ENCODE measurements around the gene BAHCC1. TPM values are rescaled to one million over a fixed set of nuclear protein-coding genes. Genes with fewer than 3 reads are reported as not detected.

BAHCC1 gene
- total RNA-seq, 2 experiments from 2014 or later: 0.05 TPM; not detected in 1

DNA sequence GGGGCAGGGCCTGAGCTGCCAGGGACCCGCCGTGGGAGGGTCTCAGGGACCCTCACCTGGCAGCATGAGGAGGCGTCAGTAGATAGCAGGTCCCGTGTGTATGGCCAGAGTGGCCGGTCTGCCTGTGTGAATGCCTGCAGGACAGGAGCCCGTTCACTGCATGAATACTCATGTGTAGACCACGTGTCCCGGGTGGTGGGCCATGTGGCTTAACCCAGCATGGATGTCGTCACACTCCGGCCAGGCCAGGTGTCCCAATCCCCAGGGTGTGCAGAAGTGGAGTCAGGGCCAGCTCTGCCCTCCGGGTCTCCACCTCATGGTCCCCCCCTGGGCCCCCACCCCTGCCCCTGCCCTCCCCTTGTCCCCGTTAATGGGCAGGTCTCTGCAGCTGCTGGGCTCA, 53.7 kb downstream of the BAHCC1 start:
- ChIA-PET CTCF (no interaction called here), POLR2A (no interaction called here)
- no peaks in the 10 kb centered on the region for H3K9me3 Mint-ChIP-seq (ENCODE audit: low read depth)
- H3K4me3 Mint-ChIP-seq: no peak overlapping the region
- no peaks in the 10 kb centered on the region for H3K27me3 Mint-ChIP-seq
- DNase-seq (no peak), ATAC-seq (no peak)
- H3K27ac Mint-ChIP-seq: no peak overlapping the region
- H3K4me1 Mint-ChIP-seq: peaks cover 6% of the 10 kb centered on the region
- no peaks in the 10 kb centered on the region for H3K36me3 Mint-ChIP-seq (ENCODE audit: low read depth)
- intact Hi-C loops (cut with DNase I, micrococcal nuclease): no loop called here

DNA sequence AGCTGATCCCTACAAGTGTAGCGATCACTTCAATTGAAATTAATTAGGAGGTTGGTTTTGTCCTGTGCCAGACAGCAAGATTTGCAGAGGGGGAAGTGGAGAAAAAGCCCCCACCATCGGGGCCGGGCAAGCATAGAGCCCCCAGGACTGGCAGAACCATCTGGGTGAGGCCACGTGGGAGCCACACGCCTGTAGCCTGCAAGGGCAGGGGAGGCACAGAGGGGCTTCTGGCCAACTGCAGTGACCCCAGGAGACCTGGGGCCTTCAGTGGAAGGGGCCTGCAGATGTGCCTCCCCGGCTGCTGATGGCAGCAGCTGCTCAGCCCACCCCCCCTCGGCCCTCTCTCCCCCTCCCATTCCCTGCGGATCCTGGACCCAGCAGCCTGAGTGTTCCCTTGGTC, 54.1 kb downstream of the BAHCC1 start:
- H3K36me3 Mint-ChIP-seq (ENCODE audit: low read depth): no peaks in the 10 kb centered on the region
- no peaks in the 10 kb centered on the region for H3K27me3 Mint-ChIP-seq
- H3K27ac Mint-ChIP-seq: no peak overlapping the region
- DNase-seq (no peak), ATAC-seq (no peak)
- no peak overlapping the region for H3K4me3 Mint-ChIP-seq
- H3K4me1 Mint-ChIP-seq: peaks cover 6% of the 10 kb centered on the region
- POLR2A ChIA-PET: no interaction called here
- intact Hi-C loops (cut with DNase I, micrococcal nuclease): no loop called here
- H3K9me3 Mint-ChIP-seq (ENCODE audit: low read depth): no peaks in the 10 kb centered on the region
- CTCF ChIA-PET: no interaction called here

- peaks cover 6% of the 10 kb centered on the region for H3K4me1 Mint-ChIP-seq
- H3K27me3 Mint-ChIP-seq: no peaks in the 10 kb centered on the region
- ATAC-seq (no peak), DNase-seq (no peak)
- H3K9me3 Mint-ChIP-seq (ENCODE audit: low read depth): no peaks in the 10 kb centered on the region
- intact Hi-C loops (cut with DNase I, micrococcal nuclease): no loop called here
- CTCF ChIA-PET: no interaction called here
- H3K36me3 Mint-ChIP-seq (ENCODE audit: low read depth): no peaks in the 10 kb centered on the region
- H3K4me3 Mint-ChIP-seq: no peak overlapping the region
- POLR2A ChIA-PET: no interaction called here
- no peak overlapping the region for H3K27ac Mint-ChIP-seq
Observed at GRCh38 chr17:81451823-81452222, 56.6 kb downstream of the BAHCC1 start.

GRCh38 chr17:81452551-81452950, 57.3 kb downstream of the BAHCC1 start:
- H3K4me3 Mint-ChIP-seq: no peak overlapping the region
- POLR2A ChIA-PET: no interaction called here

DNA sequence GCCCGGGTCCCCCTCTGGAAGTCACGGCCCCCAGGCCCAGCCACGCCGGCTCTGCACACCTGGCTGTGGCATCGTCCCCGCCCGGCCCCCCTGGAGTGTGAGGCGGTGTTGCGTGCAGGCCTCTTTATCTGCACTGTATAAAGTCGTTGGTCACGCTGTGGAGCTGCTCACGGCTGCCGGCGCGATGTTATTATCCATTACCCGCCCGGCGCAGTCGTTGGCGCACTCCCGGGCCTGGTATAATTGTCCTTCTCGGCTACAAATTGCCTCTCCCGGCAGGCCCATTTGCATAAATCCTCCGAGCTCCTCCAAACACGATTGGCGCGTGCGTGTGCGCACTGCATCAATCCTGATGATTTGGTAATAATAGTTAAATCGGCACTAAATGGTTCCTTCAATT, 57.8 kb downstream of the BAHCC1 start:
- H3K27me3 Mint-ChIP-seq: no peaks in the 10 kb centered on the region
- no peak overlapping the region for H3K27ac Mint-ChIP-seq
- ChIA-PET POLR2A (no interaction called here), CTCF (interaction anchor here (0.6 kb wide), 1 partner anchor 9 kb away, joined by 3 read pairs; no protein-coding TSS in a partner anchor)
- intact Hi-C loops (cut with DNase I, micrococcal nuclease): no loop called here
- no peaks in the 10 kb centered on the region for H3K36me3 Mint-ChIP-seq (ENCODE audit: low read depth)
- peaks cover 6% of the 10 kb centered on the region for H3K4me1 Mint-ChIP-seq
- ATAC-seq: no peak
- no peaks in the 10 kb centered on the region for H3K9me3 Mint-ChIP-seq (ENCODE audit: low read depth)
- DNase-seq: no peak
- no peak overlapping the region for H3K4me3 Mint-ChIP-seq

More at GRCh38 chr17:81452551-81452950, 57.3 kb downstream of the BAHCC1 start:
- no peaks in the 10 kb centered on the region for H3K27me3 Mint-ChIP-seq
- H3K4me1 Mint-ChIP-seq: peaks cover 6% of the 10 kb centered on the region
- intact Hi-C loops (cut with DNase I, micrococcal nuclease): no loop called here
- no peaks in the 10 kb centered on the region for H3K9me3 Mint-ChIP-seq (ENCODE audit: low read depth)
- no peak for DNase-seq
- no peak overlapping the region for H3K27ac Mint-ChIP-seq
- no peaks in the 10 kb centered on the region for H3K36me3 Mint-ChIP-seq (ENCODE audit: low read depth)
- CTCF ChIA-PET: interaction anchor here (0.6 kb wide), 1 partner anchor 10 kb away, joined by 3 read pairs; no protein-coding TSS in a partner anchor
- no peak for ATAC-seq

- no peaks in the 10 kb centered on the region for H3K27me3 Mint-ChIP-seq
- peak; percentile 55 for DNase-seq
Observed at GRCh38 chr17:81453712-81454111, 58.5 kb downstream of the BAHCC1 start.

DNA sequence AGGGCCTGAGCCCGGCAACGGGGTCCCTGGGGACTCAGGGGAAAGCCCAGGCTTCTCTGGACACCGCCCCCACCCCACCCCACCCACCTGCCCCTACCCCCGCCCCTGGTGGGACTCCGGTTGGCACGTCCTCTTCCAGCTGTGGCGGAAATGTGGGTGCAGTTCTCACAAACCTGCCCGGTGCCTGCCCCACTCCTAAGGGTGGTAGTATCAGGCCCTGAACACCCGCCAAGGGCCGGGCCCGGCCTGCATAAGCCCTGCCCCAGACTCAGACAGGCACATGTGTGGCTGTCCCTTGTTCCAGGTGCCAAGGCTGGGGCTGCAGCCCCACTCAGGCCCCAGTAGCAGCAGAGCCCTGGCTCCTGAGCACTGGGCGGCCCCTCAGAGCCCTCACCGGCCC, 59.2 kb downstream of the BAHCC1 start:
- ChIA-PET CTCF (interaction anchor here (0.5 to 0.8 kb wide), 2 partner anchors 202 to 1633 kb away, joined by 3 read pairs; no protein-coding TSS in a partner anchor), POLR2A (interaction anchor here (0.7 kb wide), 1 partner anchor 197 kb away, joined by 3 read pairs; no protein-coding TSS in a partner anchor)
- no peaks in the 10 kb centered on the region for H3K9me3 Mint-ChIP-seq (ENCODE audit: low read depth)
- intact Hi-C loops (cut with DNase I, micrococcal nuclease): no loop called here
- ATAC-seq: no peak
- H3K4me1 Mint-ChIP-seq: peaks cover 6% of the 10 kb centered on the region
- H3K4me3 Mint-ChIP-seq: no peak overlapping the region
- no peak overlapping the region for H3K27ac Mint-ChIP-seq
- no peaks in the 10 kb centered on the region for H3K36me3 Mint-ChIP-seq (ENCODE audit: low read depth)
- H3K27me3 Mint-ChIP-seq: no peaks in the 10 kb centered on the region
- no peak for DNase-seq

More at GRCh38 chr17:81453712-81454111, 58.5 kb downstream of the BAHCC1 start:
- POLR2A ChIA-PET: interaction anchor here (0.7 kb wide), 1 partner anchor 196 kb away, joined by 3 read pairs; no protein-coding TSS in a partner anchor
- CTCF ChIA-PET: no interaction called here
- no peak overlapping the region for H3K4me3 Mint-ChIP-seq
- peaks cover 6% of the 10 kb centered on the region for H3K4me1 Mint-ChIP-seq
- intact Hi-C loops (cut with DNase I, micrococcal nuclease): no loop called here
- no peak overlapping the region for H3K27ac Mint-ChIP-seq
- ATAC-seq: peak; percentile 66
- H3K9me3 Mint-ChIP-seq (ENCODE audit: low read depth): no peaks in the 10 kb centered on the region
- H3K36me3 Mint-ChIP-seq (ENCODE audit: low read depth): no peaks in the 10 kb centered on the region

- intact Hi-C loops (cut with DNase I, micrococcal nuclease): no loop called here
- Mint-ChIP-seq H3K36me3 (ENCODE audit: low read depth) (no peaks in the 10 kb centered on the region), H3K27ac (no peak overlapping the region), H3K27me3 (no peaks in the 10 kb centered on the region), H3K9me3 (ENCODE audit: low read depth) (no peaks in the 10 kb centered on the region), H3K4me3 (no peak overlapping the region), H3K4me1 (peaks cover 6% of the 10 kb centered on the region)
- no peak for DNase-seq
- ATAC-seq: no peak
- POLR2A ChIA-PET: no interaction called here
- CTCF ChIA-PET: interaction anchor here (0.8 kb wide), 1 partner anchor 1634 kb away, joined by 3 read pairs; no protein-coding TSS in a partner anchor
Observed at GRCh38 chr17:81455387-81455786, 60.1 kb downstream of the BAHCC1 start.

- intact Hi-C loops (cut with DNase I, micrococcal nuclease): no loop called here
- Mint-ChIP-seq H3K9me3 (ENCODE audit: low read depth) (no peaks in the 10 kb centered on the region), H3K27ac (no peak overlapping the region), H3K4me3 (no peak overlapping the region), H3K27me3 (no peaks in the 10 kb centered on the region), H3K4me1 (peaks cover 6% of the 10 kb centered on the region), H3K36me3 (ENCODE audit: low read depth) (no peaks in the 10 kb centered on the region)
- ChIA-PET CTCF (no interaction called here), POLR2A (no interaction called here)
- DNase-seq (no peak), ATAC-seq (no peak)
Observed at GRCh38 chr17:81456091-81456490, 60.8 kb downstream of the BAHCC1 start.

DNA sequence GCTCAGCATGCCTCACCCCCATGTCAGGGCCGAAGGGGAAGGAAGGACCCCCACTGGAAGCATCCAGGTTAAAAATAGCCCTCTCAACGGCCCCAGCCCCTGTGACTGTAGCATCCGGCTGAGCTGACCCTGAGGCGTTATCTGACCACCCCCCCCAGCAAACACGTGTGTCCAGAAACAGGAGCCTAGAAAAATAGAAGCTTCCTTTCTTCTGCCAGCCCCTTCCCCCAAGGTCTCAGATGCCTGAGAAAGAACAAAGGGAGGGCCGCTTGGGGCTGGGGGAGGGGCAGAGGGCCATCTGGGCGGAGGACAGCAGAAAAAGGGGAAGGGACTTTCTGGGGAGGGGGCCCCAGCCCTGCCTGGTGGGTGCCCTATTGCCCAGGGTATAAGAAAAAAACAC, 61.5 kb downstream of the BAHCC1 start:
- ChIA-PET CTCF (no interaction called here), POLR2A (no interaction called here)
- intact Hi-C loops (cut with DNase I, micrococcal nuclease): no loop called here
- H3K9me3 Mint-ChIP-seq (ENCODE audit: low read depth): no peaks in the 10 kb centered on the region
- no peak overlapping the region for H3K4me3 Mint-ChIP-seq
- DNase-seq (no peak), ATAC-seq (no peak)
- H3K36me3 Mint-ChIP-seq (ENCODE audit: low read depth): no peaks in the 10 kb centered on the region
- peaks cover 6% of the 10 kb centered on the region for H3K4me1 Mint-ChIP-seq
- H3K27ac Mint-ChIP-seq: no peak overlapping the region
- H3K27me3 Mint-ChIP-seq: no peaks in the 10 kb centered on the region

DNA sequence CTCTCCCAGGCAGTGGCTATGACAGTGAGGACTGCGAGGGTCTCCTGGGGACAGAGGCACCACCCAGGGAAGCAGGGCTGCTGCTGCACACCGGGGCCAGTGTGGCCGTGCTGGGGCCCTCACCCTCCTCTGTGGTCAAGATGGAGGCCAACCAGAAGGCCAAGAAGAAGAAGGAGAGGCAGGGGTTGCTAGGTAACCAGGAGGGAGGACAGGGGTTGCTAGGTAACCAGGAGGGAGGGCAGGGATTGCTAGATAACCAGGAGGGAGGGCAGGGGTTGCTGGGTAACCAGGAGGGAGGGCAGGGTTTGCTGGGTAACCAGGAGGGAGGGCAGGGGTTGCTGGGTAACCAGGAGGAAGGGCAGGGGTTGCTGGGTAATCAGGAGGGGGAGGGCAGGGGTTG, 62.1 kb downstream of the BAHCC1 start:
- H3K36me3 Mint-ChIP-seq (ENCODE audit: low read depth): no peaks in the 10 kb centered on the region
- H3K9me3 Mint-ChIP-seq (ENCODE audit: low read depth): no peaks in the 10 kb centered on the region
- no peak overlapping the region for H3K4me3 Mint-ChIP-seq
- intact Hi-C loops (cut with DNase I, micrococcal nuclease): no loop called here
- ChIA-PET POLR2A (no interaction called here), CTCF (no interaction called here)
- H3K27me3 Mint-ChIP-seq: no peaks in the 10 kb centered on the region
- H3K4me1 Mint-ChIP-seq: peaks cover 6% of the 10 kb centered on the region
- no peak overlapping the region for H3K27ac Mint-ChIP-seq
- DNase-seq (no peak), ATAC-seq (no peak)

- H3K9me3 Mint-ChIP-seq (ENCODE audit: low read depth): no peaks in the 10 kb centered on the region
- no peak overlapping the region for H3K27ac Mint-ChIP-seq
- DNase-seq (peak; percentile 42), ATAC-seq (no peak)
- ChIA-PET POLR2A (no interaction called here), CTCF (no interaction called here)
- peaks cover 6% of the 10 kb centered on the region for H3K4me1 Mint-ChIP-seq
- intact Hi-C loops (cut with DNase I, micrococcal nuclease): no loop called here
- H3K36me3 Mint-ChIP-seq (ENCODE audit: low read depth): no peaks in the 10 kb centered on the region
- no peak overlapping the region for H3K4me3 Mint-ChIP-seq
- H3K27me3 Mint-ChIP-seq: no peaks in the 10 kb centered on the region
Observed at GRCh38 chr17:81457917-81458555, 62.8 kb downstream of the BAHCC1 start.

Measured in activated CD4-positive, alpha-beta T cell treated with anti-CD3 and anti-CD28 coated beads for 36 hours (primary cell).